HepG2 (cell line): ENCODE results near the gene FEM1C. TPM values are rescaled to one million over a fixed set of nuclear protein-coding genes. Genes with fewer than 3 reads are reported as not detected.

Experiments
- CEBPG ChIP-seq: IDR thresholded peaks from 2 replicates; pipeline ENCODE4 v1.6.1; 2016
- EED ChIP-seq: sonication (generic); formaldehyde crosslinking; IDR thresholded peaks from 2 replicates; pipeline ENCODE4 v1.5.0; 2020; ENCODE audit warnings: mild to moderate bottlenecking, missing genetic modification reagents
- FLYWCH1 ChIP-seq: sonication (generic); formaldehyde crosslinking; IDR thresholded peaks from 2 replicates; pipeline ENCODE4 v1.8.1; 2023; ENCODE audit warnings: mild to moderate bottlenecking, missing genetic modification reagents
- FOXA1 ChIP-seq, 2 experiments: fragments of 450-650 bp in 1 of 2; sonication (generic) in 1 of 2; formaldehyde crosslinking in 1 of 2; IDR thresholded peaks; 2 replicates each; pipeline versions ENCODE4 v1.4.0 to v1.6.1; 2016 to 2020; ENCODE audit warnings: missing genetic modification reagents in 1 of 2
- GATAD1 ChIP-seq: IDR thresholded peaks from 2 replicates; pipeline ENCODE4 v1.6.1; 2016; ENCODE audit warnings: missing genetic modification reagents, missing compliant biosample characterization
- GATAD2A ChIP-seq: IDR thresholded peaks from 2 replicates; pipeline ENCODE4 v1.6.1; 2016
- HDAC2 ChIP-seq: sonication (generic); formaldehyde crosslinking; IDR thresholded peaks from 2 replicates; pipeline ENCODE4 v1.4.0; 2020; ENCODE audit warnings: missing genetic modification reagents
- KAT7 ChIP-seq: IDR thresholded peaks from 2 replicates; pipeline ENCODE4 v1.6.1; 2018; ENCODE audit warnings: borderline replicate concordance, missing compliant biosample characterization
- MLLT10 ChIP-seq: sonication (generic); formaldehyde crosslinking; IDR thresholded peaks from 2 replicates; pipeline ENCODE4 v1.4.0; 2020; ENCODE audit warnings: missing genetic modification reagents
- MTA3 ChIP-seq: sonication (generic); formaldehyde crosslinking; IDR thresholded peaks from 2 replicates; pipeline ENCODE4 v1.4.0; 2020; ENCODE audit warnings: missing genetic modification reagents
- PREB ChIP-seq: sonication (generic); formaldehyde crosslinking; IDR thresholded peaks from 2 replicates; pipeline ENCODE4 v1.4.0; 2020; ENCODE audit warnings: missing genetic modification reagents
- SIN3A ChIP-seq: IDR thresholded peaks from 2 replicates; pipeline ENCODE4 v1.6.1; 2011; ENCODE audit warnings: low read depth, mild to moderate bottlenecking, control low read depth, low read length, borderline replicate concordance
- ZHX1 ChIP-seq: sonication (generic); formaldehyde crosslinking; IDR thresholded peaks from 2 replicates; pipeline ENCODE4 v1.8.1; 2022; ENCODE audit warnings: low read depth, mild to moderate bottlenecking, missing genetic modification reagents
- ZNF253 ChIP-seq: sonication (generic); formaldehyde crosslinking; IDR thresholded peaks from 2 replicates; pipeline ENCODE4 v1.8.0; 2022; ENCODE audit warnings: mild to moderate bottlenecking, missing genetic modification reagents, borderline replicate concordance
- ZNF614 ChIP-seq: IDR thresholded peaks from 2 replicates; pipeline ENCODE4 v1.6.1; 2018; ENCODE audit warnings: missing biosample characterization, missing genetic modification reagents, inconsistent platforms, borderline replicate concordance
- polyA plus RNA-seq, 8 experiments: library from polyadenylated mRNA; depleted of rRNA in 3 of 8; stranded (reverse) in 7 of 8; unstranded in 1 of 8; fragments of >200 nt; fragmentation: Illumina TruSeq in 4 of 8; extraction: Trizol in 4 of 8; gene quantifications; 2 replicates each; pipeline versions ENCODE4 v1.2.1 to v1.2.3, GENCODE V29; 2011 to 2016; ENCODE audit warnings: low read depth in 4 of 8, missing spikeins in 1 of 8, mixed read lengths in 1 of 8; ENCODE audit not compliant: insufficient read depth in 1 of 8
- total RNA-seq, 5 experiments: library from RNA; depleted of rRNA; stranded (reverse); fragments of >200 nt; fragmentation: Illumina TruSeq; extraction: Trizol; gene quantifications; 2 replicates each; pipeline ENCODE4 v1.2.3, GENCODE V29; 2016; ENCODE audit warnings: low read depth in 1 of 5
- TF ChIP-seq, protein P1 (sequence below), 2 experiments: fragments of 450-650 bp in 1 of 2; sonication (generic) in 1 of 2; formaldehyde crosslinking in 1 of 2; IDR thresholded peaks; 2 replicates each; pipeline versions ENCODE4 v1.6.1 to v1.8.0; 2016 to 2022; ENCODE audit warnings: antibody characterized with exemption in 1 of 2, mild to moderate bottlenecking in 1 of 2, missing genetic modification reagents in 1 of 2

FEM1C gene
- total and polyA plus RNA-seq, 2 of the 13 experiments (the other 11 are each of a cell fraction or from before 2014, with no cell fraction given) = 5.5 to 8.3 TPM

- TF ChIP-seq ZNF614 (CRISPR knock-in tag) (peak; percentile 44; the same call in 1 of the 2 replicates), FOXA1 (IDR thresholded peaks at IDR 0.05) (no peak), FOXA1 (CRISPR knock-in tag; IDR thresholded peaks at IDR 0.05) (peak; percentile 60), ZHX1 (CRISPR knock-in tag) (no peak), CEBPG (CRISPR knock-in tag) (0 out of 2 replicates have a peak, but pooled peaks have one; percentile 22), ZNF253 (no peak), MLLT10 (CRISPR knock-in tag) (no peak), EED (CRISPR knock-in tag) (no peak), GATAD1 (CRISPR knock-in tag) (peak; percentile 66; the same call in 1 of the 2 replicates), PREB (CRISPR knock-in tag) (no peak), MTA3 (CRISPR knock-in tag) (no peak), FLYWCH1 (CRISPR knock-in tag) (no peak), GATAD2A (CRISPR knock-in tag) (peak; percentile 74), SIN3A (peak; percentile 24; the same call in 1 of the 2 replicates), KAT7 (peak; percentile 88; the same call in 1 of the 2 replicates), HDAC2 (CRISPR knock-in tag) (peak; percentile 45; the same call in 1 of the 2 replicates)
- TF ChIP-seq, protein P1, sequence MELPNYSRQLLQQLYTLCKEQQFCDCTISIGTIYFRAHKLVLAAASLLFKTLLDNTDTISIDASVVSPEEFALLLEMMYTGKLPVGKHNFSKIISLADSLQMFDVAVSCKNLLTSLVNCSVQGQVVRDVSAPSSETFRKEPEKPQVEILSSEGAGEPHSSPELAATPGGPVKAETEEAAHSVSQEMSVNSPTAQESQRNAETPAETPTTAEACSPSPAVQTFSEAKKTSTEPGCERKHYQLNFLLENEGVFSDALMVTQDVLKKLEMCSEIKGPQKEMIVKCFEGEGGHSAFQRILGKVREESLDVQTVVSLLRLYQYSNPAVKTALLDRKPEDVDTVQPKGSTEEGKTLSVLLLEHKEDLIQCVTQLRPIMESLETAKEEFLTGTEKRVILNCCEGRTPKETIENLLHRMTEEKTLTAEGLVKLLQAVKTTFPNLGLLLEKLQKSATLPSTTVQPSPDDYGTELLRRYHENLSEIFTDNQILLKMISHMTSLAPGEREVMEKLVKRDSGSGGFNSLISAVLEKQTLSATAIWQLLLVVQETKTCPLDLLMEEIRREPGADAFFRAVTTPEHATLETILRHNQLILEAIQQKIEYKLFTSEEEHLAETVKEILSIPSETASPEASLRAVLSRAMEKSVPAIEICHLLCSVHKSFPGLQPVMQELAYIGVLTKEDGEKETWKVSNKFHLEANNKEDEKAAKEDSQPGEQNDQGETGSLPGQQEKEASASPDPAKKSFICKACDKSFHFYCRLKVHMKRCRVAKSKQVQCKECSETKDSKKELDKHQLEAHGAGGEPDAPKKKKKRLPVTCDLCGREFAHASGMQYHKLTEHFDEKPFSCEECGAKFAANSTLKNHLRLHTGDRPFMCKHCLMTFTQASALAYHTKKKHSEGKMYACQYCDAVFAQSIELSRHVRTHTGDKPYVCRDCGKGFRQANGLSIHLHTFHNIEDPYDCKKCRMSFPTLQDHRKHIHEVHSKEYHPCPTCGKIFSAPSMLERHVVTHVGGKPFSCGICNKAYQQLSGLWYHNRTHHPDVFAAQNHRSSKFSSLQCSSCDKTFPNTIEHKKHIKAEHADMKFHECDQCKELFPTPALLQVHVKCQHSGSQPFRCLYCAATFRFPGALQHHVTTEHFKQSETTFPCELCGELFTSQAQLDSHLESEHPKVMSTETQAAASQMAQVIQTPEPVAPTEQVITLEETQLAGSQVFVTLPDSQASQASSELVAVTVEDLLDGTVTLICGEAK (IDR thresholded peaks at IDR 0.05) = no peak
- TF ChIP-seq, protein P1 (CRISPR knock-in tag; IDR thresholded peaks at IDR 0.05) = no peak
These were observed 1.1 kb downstream of the FEM1C start (continued) for GRCh38 chr5:115543365-115544042.
